Aorta (tissue), 5 donors: ENCODE results near the gene C8B. TPM values are rescaled to one million over a fixed set of nuclear protein-coding genes. Genes with fewer than 3 reads are reported as not detected.

Source experiments
- ATAC-seq: fragments of 200-7000 bp; cut with Tn5 transposase; one replicate; pipeline ENCODE4 v1.9.1; 2022; ENCODE audit warnings: moderate library complexity; ENCODE audit not compliant: low FRiP score
- DNase-seq, 2 donors: peaks; one replicate each; pipeline ENCODE4 v3.0.0-alpha.2; 2020
- H3K27ac ChIP-seq, 2 donors: one replicate each; pipeline ENCODE4 v1.5.1; 2013; ENCODE audit warnings: low read length in 2 of 2, mild to moderate bottlenecking in 2 of 2, moderate library complexity in 2 of 2, control low read depth in 1 of 2, inconsistent platforms in 1 of 2, low read depth in 1 of 2
- H3K27me3 ChIP-seq, 2 donors: one replicate each; pipeline ENCODE4 v1.6.1; 2013; ENCODE audit warnings: control low read depth in 1 of 2, low read length in 1 of 2, mild to moderate bottlenecking in 1 of 2, moderate library complexity in 1 of 2; ENCODE audit not compliant: insufficient read depth in 2 of 2, control insufficient read depth in 1 of 2
- H3K36me3 ChIP-seq, 2 donors: one replicate each; pipeline ENCODE4 v1.6.1; 2013; ENCODE audit warnings: control low read depth in 1 of 2, low read length in 1 of 2, mild to moderate bottlenecking in 1 of 2; ENCODE audit not compliant: insufficient read depth in 2 of 2, control insufficient read depth in 1 of 2
- H3K4me1 ChIP-seq, 2 donors: one replicate each; pipeline ENCODE4 v1.6.1; 2013; ENCODE audit warnings: low read length in 2 of 2, control low read depth in 1 of 2, mild to moderate bottlenecking in 1 of 2, moderate library complexity in 1 of 2; ENCODE audit not compliant: insufficient read depth in 2 of 2, control insufficient read depth in 1 of 2
- H3K4me3 ChIP-seq, 2 donors: one replicate each; pipeline ENCODE4 v1.5.1; 2013; ENCODE audit warnings: low read length in 2 of 2, control low read depth in 1 of 2, mild to moderate bottlenecking in 1 of 2
- H3K9me3 ChIP-seq: one replicate; pipeline ENCODE4 v1.6.1; 2013; ENCODE audit warnings: mild to moderate bottlenecking, low read length; ENCODE audit not compliant: control insufficient read depth
- WGBS, 2 donors: extraction: QIAGEN DNeasy Blood & Tissue Kit; methylation state at CpG; one replicate each; pipeline ENCODE4 v1.1.7; 2013; 5-methylcytosine and 5-hydroxymethylcytosine counted together
- intact Hi-C, 2 donors: fragments of 100-400 bp; cut with DNase I; formaldehyde crosslinking; loops; one replicate each; pipeline versions ENCODE4 v1.14.2 to v1.15.0; 2022
- long read RNA-seq, 2 donors: library from polyadenylated mRNA; unstranded; transcript quantifications; one replicate each; pipeline ENCODE4 v2.0.0, GENCODE V29; 2020 to 2021
- polyA plus RNA-seq, 2 donors: library from polyadenylated mRNA; stranded (reverse); fragments of 200-250 nt; gene quantifications; one replicate each; pipeline ENCODE4 v1.2.3, GENCODE V29; 2013
- total RNA-seq, 2 donors: library from RNA; stranded (reverse); fragmentation: NEBNext Ultra II Directional; extraction: Animal tissue kit (Norgen Biotek cat#: 25700); gene quantifications; one replicate each; pipeline ENCODE4 v1.2.1, GENCODE V29; 2021
- donor health status: healthy with polysubstance abuse.
- donor health status: Bipolar disorder and iron deficiency.
- donor health status: DM: no; HTN: no; CAD: no.
- donor health status: DM: no; HTN: no; CAD: no.
- donor health status: DM: yes; HTN: yes; CAD: no.

The C8B gene
- total RNA-seq (not detected), polyA plus RNA-seq (not detected)
- long read RNA-seq, donor 1: 0 reads
- long read RNA-seq, donor 2: 0 reads

DNA sequence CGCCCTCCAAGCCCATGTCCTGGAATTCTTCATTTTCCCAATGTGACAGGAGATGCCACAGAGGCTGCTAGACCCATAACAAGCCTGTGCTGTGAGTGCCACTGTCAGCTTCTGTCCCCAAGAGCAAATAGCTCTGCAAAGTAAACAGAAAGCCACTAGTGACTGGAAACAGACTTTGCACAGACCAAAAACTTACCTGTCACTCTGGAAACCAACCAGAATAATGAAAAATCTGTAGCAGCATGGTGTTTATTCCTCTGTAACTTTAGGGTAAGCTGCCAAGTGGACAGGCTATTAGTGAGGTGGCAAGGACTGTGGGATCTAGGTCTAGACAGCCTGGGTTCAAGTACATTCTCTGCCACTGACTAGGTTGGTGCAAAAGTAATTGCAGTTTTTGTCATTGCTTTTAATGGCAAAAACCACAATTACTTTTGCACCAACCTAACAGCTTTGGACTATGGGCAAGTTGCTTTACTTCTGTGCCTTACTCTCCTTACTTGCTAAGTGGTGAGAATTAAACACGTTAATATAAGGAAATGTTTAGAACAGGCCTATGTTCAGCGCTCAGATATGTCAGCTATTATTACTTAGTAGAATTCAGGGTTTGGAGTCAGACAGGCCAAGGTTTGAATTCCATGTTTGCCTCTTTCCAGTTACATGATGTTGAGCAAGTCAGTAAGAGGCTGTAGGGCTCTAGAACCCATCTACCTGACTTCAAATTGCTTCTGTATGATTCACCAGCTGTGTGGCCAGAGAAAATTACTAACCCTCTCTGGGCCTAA lies at the start of gene C8B:
C8B (minus strand) TSS at position 100 of the 782 bp plus-strand sequence; CDS start at position 33, 67 bp downstream.
- WGBS, 2 donors: 76 to 80% methylated on average over 3 of the region's 3 CpGs
- H3K4me1 ChIP-seq: no peaks in the 10 kb centered on the region
- intact Hi-C loops: no loop called here
- H3K27ac ChIP-seq: no peak within 1 kb of the TSS
- peaks cover 3% of the 10 kb centered on the region for H3K9me3 ChIP-seq
- DNase-seq: no peak
- no peak within 1 kb of the TSS for H3K4me3 ChIP-seq
- no peaks in the 10 kb centered on the region for H3K36me3 ChIP-seq
- no peaks in the 10 kb centered on the region for H3K27me3 ChIP-seq
- ATAC-seq: no peak

DNA sequence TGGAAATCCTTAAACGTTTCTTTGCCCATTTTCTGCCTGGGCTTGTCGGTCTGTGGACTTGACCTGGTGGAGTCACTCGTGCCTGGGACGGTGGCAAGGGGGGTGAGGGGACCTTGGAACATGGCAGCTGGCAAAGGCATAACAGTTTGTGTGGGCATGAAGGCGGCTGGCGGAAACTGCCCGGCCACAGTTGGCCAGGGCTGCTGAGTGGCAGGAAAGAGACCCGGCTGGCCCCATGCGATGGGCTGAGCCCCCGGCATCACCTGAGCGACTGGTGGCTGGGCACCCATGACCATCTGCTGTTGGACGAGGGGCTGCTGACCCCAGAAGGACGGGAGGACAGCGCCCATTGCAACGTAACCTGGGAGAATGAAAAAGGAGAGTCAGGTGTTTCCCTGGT lies 49.3 kb upstream of the C8B start:
- WGBS, 2 donors: 92 to 93% methylated on average over 15 of the region's 15 CpGs
- Histone ChIP-seq H3K4me1 (no peaks in the 10 kb centered on the region), H3K9me3 (no peaks in the 10 kb centered on the region), H3K27ac (no peak overlapping the region), H3K36me3 (no peaks in the 10 kb centered on the region), H3K4me3 (no peak overlapping the region), H3K27me3 (no peaks in the 10 kb centered on the region)
- ATAC-seq (no peak), DNase-seq (no peak)
- intact Hi-C loops: no loop called here

DNA sequence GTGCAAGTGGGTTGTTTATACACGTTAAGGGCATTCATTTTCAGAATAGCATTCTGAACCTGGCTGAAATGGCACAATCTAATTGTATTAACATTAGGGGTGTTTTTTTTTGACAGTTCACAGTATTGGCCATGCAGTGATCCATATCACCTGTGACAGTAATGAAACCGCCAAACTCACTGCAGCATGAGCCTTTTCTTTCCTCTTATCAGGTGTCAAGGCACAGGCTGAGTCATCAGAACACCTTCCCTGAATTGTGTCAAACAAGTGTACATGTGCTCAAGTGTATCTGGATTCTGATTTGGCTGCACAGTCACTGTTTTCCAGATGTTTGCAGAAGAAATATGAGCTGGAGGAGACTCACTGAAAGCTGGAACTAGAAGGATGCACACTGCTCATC lies 47.7 kb upstream of the C8B start:
- no peaks in the 10 kb centered on the region for H3K4me1 ChIP-seq
- DNase-seq (no peak), ATAC-seq (no peak)
- no peaks in the 10 kb centered on the region for H3K9me3 ChIP-seq
- WGBS, 2 donors: 80 to 84% methylated on average over 2 of the region's 2 CpGs
- no peak overlapping the region for H3K4me3 ChIP-seq
- H3K27me3 ChIP-seq: no peaks in the 10 kb centered on the region
- no peaks in the 10 kb centered on the region for H3K36me3 ChIP-seq
- no peak overlapping the region for H3K27ac ChIP-seq
- intact Hi-C loops: no loop called here

DNA sequence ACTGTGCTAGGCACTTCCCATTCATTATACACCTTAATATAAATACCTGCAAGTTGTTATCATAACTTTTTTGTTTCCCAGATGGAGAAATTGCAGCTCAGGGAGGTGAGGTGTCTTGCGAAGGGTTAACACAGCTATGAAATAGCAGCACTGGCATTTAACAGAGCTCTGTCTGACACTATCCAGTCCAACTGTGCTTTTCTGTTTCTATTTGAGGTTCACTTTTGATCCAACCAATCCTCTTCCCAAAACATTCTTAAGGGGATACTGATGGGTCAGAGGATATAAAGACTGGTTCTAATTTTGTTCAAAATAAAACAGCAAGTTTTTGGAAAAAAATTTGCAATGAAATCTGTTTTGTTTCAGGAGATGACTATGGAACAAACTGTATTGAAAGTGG lies 46.5 kb upstream of the C8B start:
- ATAC-seq: no peak
- no peaks in the 10 kb centered on the region for H3K27me3 ChIP-seq

DNA sequence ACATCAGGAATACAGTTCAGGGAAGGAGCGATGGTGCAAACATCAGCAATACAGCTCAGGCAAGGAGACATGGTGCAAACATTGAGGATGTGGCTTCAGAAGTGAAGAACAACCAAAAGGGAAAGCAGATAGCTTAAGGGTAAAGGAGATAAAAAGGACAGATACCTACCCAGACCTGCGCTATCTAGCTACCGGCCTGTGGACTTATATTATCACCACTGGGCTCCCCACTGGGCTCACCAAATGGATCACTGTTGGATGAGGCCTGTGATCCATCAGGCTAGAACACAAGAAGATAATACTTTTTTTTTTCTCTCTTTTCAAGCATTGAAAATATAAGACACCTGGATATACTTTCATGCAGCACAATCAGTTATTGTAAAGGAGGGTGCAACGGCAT lies 44.7 kb upstream of the C8B start:
- no peaks in the 10 kb centered on the region for H3K9me3 ChIP-seq
- no peaks in the 10 kb centered on the region for H3K27me3 ChIP-seq
- no peak overlapping the region for H3K27ac ChIP-seq
- H3K4me1 ChIP-seq: peaks cover 0 to 5% of the 10 kb centered on the region in 2 donors
- intact Hi-C loops: no loop called here
- 95 to 96% methylated on average over 4 of the region's 4 CpGs for WGBS, 2 donors
- DNase-seq (no peak), ATAC-seq (no peak)
- H3K4me3 ChIP-seq: no peak overlapping the region
- no peaks in the 10 kb centered on the region for H3K36me3 ChIP-seq

More for the DNA sequence above, 46.5 kb upstream of the C8B start:
- intact Hi-C loops: no loop called here
- Histone ChIP-seq H3K27ac (no peak overlapping the region), H3K4me3 (no peak overlapping the region), H3K4me1 (peaks cover 0 to 5% of the 10 kb centered on the region in 2 donors), H3K36me3 (no peaks in the 10 kb centered on the region), H3K9me3 (no peaks in the 10 kb centered on the region)
- 80 to 84% methylated on average over 1 of the region's 1 CpG for WGBS, 2 donors
- no peak for DNase-seq

DNA sequence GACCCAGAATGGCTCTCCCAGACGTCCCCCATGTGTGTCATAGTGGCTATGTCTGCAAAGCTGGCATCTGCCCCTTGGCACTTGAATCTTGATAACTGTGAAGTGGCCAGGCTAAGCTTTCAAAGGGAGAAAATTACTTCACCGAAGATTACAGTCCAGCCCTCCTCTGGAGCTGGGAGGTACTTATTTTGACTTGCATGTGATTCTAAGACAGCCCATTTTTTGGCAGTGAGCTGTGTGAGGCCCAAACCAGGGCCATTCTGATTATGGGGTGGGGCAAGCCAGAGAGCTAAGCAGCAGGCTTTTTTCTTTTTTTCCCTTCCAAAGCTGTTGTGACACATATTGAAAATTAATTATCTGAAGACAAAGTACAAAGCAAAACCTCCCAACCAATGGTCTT lies 42.1 kb upstream of the C8B start:
- no peak overlapping the region for H3K27ac ChIP-seq
- intact Hi-C loops: no loop called here
- H3K27me3 ChIP-seq: no peaks in the 10 kb centered on the region
- ATAC-seq (no peak), DNase-seq (no peak)
- WGBS, 2 donors: 3 to 8% methylated on average over 2 of the region's 2 CpGs
- no peaks in the 10 kb centered on the region for H3K9me3 ChIP-seq
- H3K4me3 ChIP-seq: no peak overlapping the region
- H3K4me1 ChIP-seq: peaks cover 0 to 5% of the 10 kb centered on the region in 2 donors
- H3K36me3 ChIP-seq: no peaks in the 10 kb centered on the region

DNA sequence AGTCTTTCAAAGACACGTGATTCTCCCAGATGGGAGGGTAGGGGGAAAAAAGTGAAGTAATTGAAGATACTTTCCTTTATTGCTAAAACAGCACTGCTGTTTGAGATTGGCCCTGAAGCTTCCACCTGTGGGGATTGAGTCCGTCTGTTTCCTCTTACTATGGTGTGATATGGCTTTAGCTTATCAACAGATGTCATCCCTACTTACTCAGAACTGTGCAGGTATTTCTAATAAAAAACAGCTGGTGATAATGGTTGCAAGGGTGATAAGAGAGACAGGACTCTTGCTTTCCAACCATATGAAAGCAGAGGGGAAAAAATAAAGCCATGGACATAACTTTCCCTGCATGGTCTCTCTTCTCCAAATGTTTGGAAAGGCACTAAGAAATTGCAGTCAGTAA lies 41.7 kb upstream of the C8B start:
- Histone ChIP-seq H3K4me1 (peaks cover 0 to 5% of the 10 kb centered on the region in 2 donors), H3K27me3 (no peaks in the 10 kb centered on the region), H3K36me3 (no peaks in the 10 kb centered on the region), H3K27ac (no peak overlapping the region), H3K4me3 (no peak overlapping the region), H3K9me3 (no peaks in the 10 kb centered on the region)
- WGBS, 2 donors: 76 to 85% methylated on average over 2 of the region's 2 CpGs
- DNase-seq (no peak), ATAC-seq (no peak)
- intact Hi-C loops: no loop called here

DNA sequence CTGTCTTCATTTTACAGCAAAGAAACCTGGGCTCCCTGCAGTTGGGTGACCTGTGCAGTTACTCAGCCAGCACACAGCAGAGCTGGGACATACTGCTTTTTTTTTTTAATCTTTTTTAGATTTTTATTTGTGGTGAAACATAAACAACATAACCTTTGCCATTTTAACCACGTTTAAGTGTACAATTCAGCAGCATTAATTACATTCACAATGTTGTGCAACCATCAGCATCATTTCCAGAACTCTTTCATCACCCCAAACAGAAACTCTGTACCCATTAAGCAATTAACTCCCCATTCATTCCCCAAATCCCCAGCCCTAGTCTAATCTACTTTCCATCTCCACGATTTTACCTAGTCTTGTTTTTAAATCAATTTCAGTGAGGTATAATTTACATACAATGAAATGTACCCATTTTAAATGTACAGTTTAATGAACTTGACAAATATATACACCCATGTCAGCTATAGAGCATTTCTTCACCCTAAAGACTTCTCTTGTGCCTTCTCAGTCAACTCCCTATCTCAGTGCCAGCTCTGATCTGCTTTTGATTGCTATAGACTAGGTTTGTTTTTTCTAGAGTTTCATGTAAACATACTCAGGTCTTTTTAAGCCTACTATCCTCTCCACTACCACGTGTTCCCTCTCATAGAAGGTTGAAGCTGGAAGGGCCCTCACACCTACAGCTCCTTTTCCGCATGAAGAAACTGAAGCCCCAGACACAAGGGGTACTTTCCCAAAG lies 37.8 kb upstream of the C8B start:
- ATAC-seq: no peak
- intact Hi-C loops: no loop called here
- no peaks in the 10 kb centered on the region for H3K36me3 ChIP-seq
- no peak overlapping the region for H3K4me3 ChIP-seq
- H3K27me3 ChIP-seq: no peaks in the 10 kb centered on the region
- no peaks in the 10 kb centered on the region for H3K9me3 ChIP-seq
- peaks cover 2 to 8% of the 10 kb centered on the region in 2 donors for H3K4me1 ChIP-seq
- WGBS, 2 donors: 60 to 67% methylated on average over 4 of the region's 4 CpGs
- no peak for DNase-seq
- H3K27ac ChIP-seq: no peak overlapping the region
